H1 (cell line): ENCODE results near the gene YTHDC2. TPM values are rescaled to one million over a fixed set of nuclear protein-coding genes. Genes with fewer than 3 reads are reported as not detected.

Experiments used
- CTCF ChIA-PET: fragments of 300-600 bp; sonication (Branson Sonifier 250); formaldehyde crosslinking; loops from one replicate; lab custom pipeline; 2021; ENCODE audit not compliant: partially characterized antibody; lab: Charles Lee
- POLR2A ChIA-PET: fragments of 300-600 bp; sonication (Branson Sonifier 250); formaldehyde crosslinking; loops from one replicate; lab custom pipeline; 2021; ENCODE audit warnings: inconsistent platforms; ENCODE audit not compliant: partially characterized antibody; lab: Charles Lee
- DNase-seq, 2 experiments: peaks; one replicate each; pipeline versions ENCODE4 v3.0.0 to v3.0.0-alpha.2; 2010 to 2022; ENCODE audit warnings: low spot score in 2 of 2, low read depth in 1 of 2, mixed read lengths in 1 of 2
- FAIRE-seq: peaks from 2 replicates; lab custom pipeline; 2011; peaks lifted over from hg19 to GRCh38; lab: Jason Lieb, UNC
- H2AFZ ChIP-seq: 2 replicates; pipeline ENCODE4 v1.8.1; 2012; ENCODE audit warnings: low read length, inconsistent platforms
- H2AK5ac ChIP-seq: 2 replicates; pipeline ENCODE4 v1.6.1; 2013; ENCODE audit warnings: low read depth, low read length
- H2BK120ac ChIP-seq: replicated peaks from 2 replicates; pipeline ENCODE3; 2013; ENCODE audit warnings: low read depth, low read length, inconsistent platforms
- H2BK12ac ChIP-seq: 2 replicates; pipeline ENCODE4 v1.6.1; 2013; ENCODE audit warnings: low read depth, low read length
- H2BK15ac ChIP-seq: 2 replicates; pipeline ENCODE4 v1.6.1; 2013; ENCODE audit warnings: low read length
- H2BK20ac ChIP-seq: 2 replicates; pipeline ENCODE4 v1.6.1; 2013; ENCODE audit warnings: low read length
- H2BK5ac ChIP-seq: 2 replicates; pipeline ENCODE4 v1.6.1; 2013; ENCODE audit warnings: low read depth, low read length
- H3K14ac ChIP-seq: 2 replicates; pipeline ENCODE4 v1.6.1; 2013; ENCODE audit warnings: inconsistent platforms; ENCODE audit not compliant: insufficient read length
- H3K18ac ChIP-seq: 2 replicates; pipeline ENCODE4 v1.6.1; 2013; ENCODE audit warnings: low read length; ENCODE audit errors: extremely low read depth
- H3K23ac ChIP-seq: 2 replicates; pipeline ENCODE4 v1.6.1; 2013; ENCODE audit warnings: inconsistent platforms; ENCODE audit not compliant: insufficient read length
- H3K23me2 ChIP-seq: 2 replicates; pipeline ENCODE4 v1.6.1; 2013; ENCODE audit warnings: low read depth, low read length
- H3K27ac ChIP-seq: 2 replicates; pipeline ENCODE4 v1.6.1; 2011; ENCODE audit warnings: low read depth, low read length, inconsistent platforms
- H3K27me3 ChIP-seq, 4 experiments: replicated peaks in 1 of 4; 1 replicate in 1 of 4; 2 replicates in 3 of 4; pipeline versions ENCODE4 v1.6.1 to v1.8.1; 2011 to 2013; ENCODE audit warnings: low read length in 3 of 4, mild to moderate bottlenecking in 3 of 4, inconsistent platforms in 2 of 4, mixed read lengths in 2 of 4, moderate library complexity in 1 of 4; ENCODE audit not compliant: control insufficient read depth in 3 of 4, insufficient read depth in 3 of 4; ENCODE audit errors: extremely low read depth in 1 of 4
- H3K36me3 ChIP-seq, 4 experiments: 2 replicates each; pipeline versions ENCODE4 v1.6.1 to v1.8.1; 2011 to 2013; ENCODE audit warnings: mild to moderate bottlenecking in 4 of 4, low read length in 3 of 4, moderate library complexity in 2 of 4, control low read depth in 1 of 4, inconsistent platforms in 1 of 4; ENCODE audit not compliant: insufficient read depth in 4 of 4, control insufficient read depth in 2 of 4
- H3K4ac ChIP-seq: replicated peaks from 2 replicates; pipeline ENCODE3; 2013; ENCODE audit warnings: low read length, low read depth, mixed read lengths, inconsistent platforms; ENCODE audit not compliant: insufficient read length
- H3K4me1 ChIP-seq, 4 experiments: replicated peaks in 1 of 4; 1 replicate in 1 of 4; 2 replicates in 3 of 4; pipeline versions ENCODE4 v1.6.1 to v1.8.1; 2011 to 2013; ENCODE audit warnings: low read length in 3 of 4, inconsistent platforms in 2 of 4, mixed read lengths in 1 of 4; ENCODE audit not compliant: insufficient read depth in 4 of 4, control insufficient read depth in 3 of 4
- H3K4me2 ChIP-seq, 2 experiments: 2 replicates each; pipeline versions ENCODE4 v1.6.1 to v1.8.1; 2011 to 2013; ENCODE audit warnings: low read depth in 2 of 2, low read length in 2 of 2, control low read depth in 1 of 2, inconsistent platforms in 1 of 2, mild to moderate bottlenecking in 1 of 2; ENCODE audit not compliant: insufficient read depth in 1 of 2
- H3K4me3 ChIP-seq, 4 experiments: fragments of 200-600, 300-600 bp in 1 of 4; sonication (generic), shearing (Covaris generic), sonication (Bioruptor Twin) in 1 of 4; 2 replicates each; pipeline versions ENCODE4 v1.5.1 to v1.8.1; 2011 to 2016; ENCODE audit warnings: low read length in 4 of 4, low read depth in 3 of 4, control low read depth in 2 of 4, inconsistent platforms in 2 of 4, mild to moderate bottlenecking in 2 of 4, mixed read lengths in 1 of 4, moderate library complexity in 1 of 4; ENCODE audit not compliant: insufficient read depth in 2 of 4; ENCODE audit errors: extremely low read depth in 1 of 4
- H3K56ac ChIP-seq: replicated peaks from 2 replicates; pipeline ENCODE3; 2013; ENCODE audit warnings: low read depth, mild to moderate bottlenecking, mixed read lengths, low read length, inconsistent platforms; ENCODE audit not compliant: insufficient read length
- H3K79me1 ChIP-seq: 2 replicates; pipeline ENCODE4 v1.6.1; 2013; ENCODE audit warnings: low read depth, low read length, control low read depth
- H3K79me2 ChIP-seq, 2 experiments: 2 replicates each; pipeline versions ENCODE4 v1.6.1 to v1.8.1; 2012 to 2013; ENCODE audit warnings: low read length in 2 of 2, mild to moderate bottlenecking in 2 of 2, inconsistent platforms in 1 of 2; ENCODE audit not compliant: insufficient read depth in 2 of 2, control insufficient read depth in 1 of 2
- H3K9ac ChIP-seq, 4 experiments: replicated peaks in 1 of 4; 1 replicate in 1 of 4; 2 replicates in 3 of 4; pipeline versions ENCODE4 v1.6.1 to v1.8.1; 2011 to 2013; ENCODE audit warnings: low read depth in 3 of 4, low read length in 3 of 4, control low read depth in 2 of 4, mild to moderate bottlenecking in 2 of 4, moderate library complexity in 2 of 4, inconsistent platforms in 1 of 4; ENCODE audit errors: extremely low read depth in 1 of 4
- H3K9me3 ChIP-seq, 2 experiments: 2 replicates each; pipeline versions ENCODE4 v1.6.1 to v1.8.1; 2012 to 2013; ENCODE audit warnings: mild to moderate bottlenecking in 2 of 2, moderate library complexity in 2 of 2, control low read depth in 1 of 2, inconsistent platforms in 1 of 2, low read depth in 1 of 2, low read length in 1 of 2, mixed read lengths in 1 of 2; ENCODE audit not compliant: insufficient read depth in 2 of 2
- H4K20me1 ChIP-seq, 2 experiments: replicated peaks in 1 of 2; 2 replicates each; pipeline versions ENCODE3 to v1.8.1; 2011 to 2013; ENCODE audit warnings: inconsistent platforms in 2 of 2, low read length in 2 of 2, mild to moderate bottlenecking in 1 of 2; ENCODE audit not compliant: insufficient read depth in 2 of 2, control insufficient read depth in 1 of 2
- H4K5ac ChIP-seq: 2 replicates; pipeline ENCODE4 v1.6.1; 2013; ENCODE audit warnings: low read length, low read depth, mixed read lengths, inconsistent platforms; ENCODE audit not compliant: insufficient read length
- H4K8ac ChIP-seq: 2 replicates; pipeline ENCODE4 v1.8.0; 2013; ENCODE audit warnings: mild to moderate bottlenecking, moderate library complexity, low read length, inconsistent platforms; ENCODE audit not compliant: insufficient read depth; ENCODE audit errors: extremely low read depth
- H4K91ac ChIP-seq: replicated peaks from 2 replicates; pipeline ENCODE3; 2013; ENCODE audit warnings: low read length, mixed read lengths, inconsistent platforms; ENCODE audit not compliant: insufficient read length
- CREB1 ChIP-seq: IDR thresholded peaks from 2 replicates; pipeline ENCODE4 v1.6.1; 2012; ENCODE audit warnings: inconsistent platforms
- JUND ChIP-seq: IDR thresholded peaks from 2 replicates; pipeline ENCODE4 v1.6.1; 2011; ENCODE audit warnings: mild to moderate bottlenecking, improper control_type of control experiment, low read length
- RNF2 ChIP-seq: fragments of 200-900, 300-1000 bp; sonication (generic); IDR thresholded peaks from 2 replicates; pipeline ENCODE4 v1.7.1; 2016; ENCODE audit warnings: borderline replicate concordance, low read depth, mild to moderate bottlenecking, antibody characterized with exemption, low read length; ENCODE audit not compliant: poor library complexity, severe bottlenecking; ENCODE audit errors: missing control alignments
- polyA plus RNA-seq, 7 experiments: library from polyadenylated mRNA; depleted of rRNA in 3 of 7; stranded (reverse) in 5 of 7; unstranded in 2 of 7; fragments of >200 nt in 5 of 7; fragments of 200-250 nt in 2 of 7; gene quantifications; 1 replicate in 5 of 7; 2 replicates in 1 of 7; 4 replicates in 1 of 7; pipeline versions ENCODE4 v1.2.1 to v1.2.3, GENCODE V29; 2011 to 2013; ENCODE audit warnings: missing spikeins in 2 of 7, mixed read lengths in 2 of 7
- total RNA-seq: library from RNA; stranded (reverse); fragmentation: NEBNext Ultra II Directional; extraction: Animal tissue kit (Norgen Biotek cat#: 25700); gene quantifications from 2 replicates; pipeline ENCODE4 v1.2.1, GENCODE V29; 2021

YTHDC2 gene
- total and polyA plus RNA-seq, 2 of the 8 experiments (the other 6 are each of a cell fraction or from before 2014, with no cell fraction given) = 4.3 to 20.1 TPM

GRCh38 chr5:113507601-113508000 is 5.9 kb upstream of the YTHDC2 start:
- Histone ChIP-seq H3K18ac (no peak overlapping the region), H4K20me1 (no peaks in the 10 kb centered on the region), H4K5ac (no peak overlapping the region), H3K4me2 (no peak overlapping the region), H2BK5ac (no peak overlapping the region), H3K4me1 (no peaks in the 10 kb centered on the region), H3K79me1 (no peaks in the 10 kb centered on the region), H4K91ac (no peak overlapping the region), H3K56ac (no peak overlapping the region), H2BK120ac (no peak overlapping the region), H2BK12ac (no peak overlapping the region), H4K8ac (no peak overlapping the region), H3K4me3 (no peak overlapping the region), H3K23ac (no peak overlapping the region), H2BK20ac (no peak overlapping the region), H3K14ac (no peak overlapping the region), H3K27ac (no peak overlapping the region), H3K9me3 (no peaks in the 10 kb centered on the region), H2AFZ (no peak overlapping the region), H3K9ac (no peak overlapping the region), H3K27me3 (no peaks in the 10 kb centered on the region), H2BK15ac (no peak overlapping the region), H3K23me2 (no peaks in the 10 kb centered on the region), H2AK5ac (no peak overlapping the region), H3K79me2 (no peaks in the 10 kb centered on the region), H3K36me3 (no peaks in the 10 kb centered on the region), H3K4ac (no peak overlapping the region)
- no peak for DNase-seq
- no peak for FAIRE-seq
- CTCF ChIA-PET = interaction anchor here (3.0 kb wide), 1 partner anchor 128 kb away, joined by 7 read pairs; no protein-coding TSS in a partner anchor
- POLR2A ChIA-PET = no interaction called here
- TF ChIP-seq RNF2 = no peak
- no peak for TF ChIP-seq JUND
- no peak for TF ChIP-seq CREB1
